ENCODE data around the gene MYO15B. TPM values are rescaled to one million over a fixed set of nuclear protein-coding genes. Genes with fewer than 3 reads are reported as not detected.
A peak's percentile ranks its signal among the peaks of the same experiment; 100 is the strongest.

Gene MYO15B
- total RNA-seq, 1 experiment from 2014 or later, result 0.02 TPM

DNA sequence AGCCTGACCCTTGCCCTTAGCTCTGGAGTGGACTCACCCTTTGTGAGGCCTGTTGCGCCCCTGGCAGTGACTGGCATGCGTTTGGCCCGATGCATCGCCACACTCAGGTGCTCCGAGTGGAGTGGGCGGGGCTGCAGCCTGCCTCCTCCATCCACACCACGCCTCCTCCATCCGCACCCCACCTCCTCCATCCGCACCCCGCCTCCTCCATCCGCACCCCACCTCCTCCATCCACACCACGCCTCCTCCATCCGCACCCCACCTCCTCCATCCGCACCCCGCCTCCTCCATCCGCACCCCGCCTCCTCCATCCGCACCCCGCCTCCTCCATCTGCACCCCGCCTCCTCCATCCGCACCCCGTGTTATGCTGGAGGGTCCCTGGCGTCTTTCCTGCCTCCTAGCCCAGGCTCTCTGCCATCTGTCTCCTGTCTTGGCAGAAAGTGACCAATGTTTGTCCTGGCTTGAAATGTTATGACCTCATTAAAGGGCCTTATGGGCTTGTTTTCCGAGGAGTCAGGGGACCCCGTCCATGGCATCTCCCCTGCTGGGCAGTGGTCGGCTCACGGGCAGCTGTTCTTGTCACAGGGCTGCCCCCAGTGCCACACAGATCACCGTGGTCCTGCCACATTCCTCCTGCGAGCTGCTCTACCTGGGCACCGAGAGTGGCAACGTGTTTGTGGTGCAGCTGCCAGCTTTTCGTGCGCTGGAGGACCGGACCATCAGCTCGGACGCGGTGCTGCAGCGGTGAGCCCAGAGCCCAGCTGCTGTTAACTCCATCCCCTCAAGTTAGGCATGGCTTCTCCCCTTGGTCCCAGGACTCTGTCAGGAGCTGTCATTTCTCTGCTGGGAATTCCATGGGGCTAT lies 28.7 kb upstream of the MYO15B start:
- DNase-seq (ENCODE audit: low spot score), result no peak

DNA sequence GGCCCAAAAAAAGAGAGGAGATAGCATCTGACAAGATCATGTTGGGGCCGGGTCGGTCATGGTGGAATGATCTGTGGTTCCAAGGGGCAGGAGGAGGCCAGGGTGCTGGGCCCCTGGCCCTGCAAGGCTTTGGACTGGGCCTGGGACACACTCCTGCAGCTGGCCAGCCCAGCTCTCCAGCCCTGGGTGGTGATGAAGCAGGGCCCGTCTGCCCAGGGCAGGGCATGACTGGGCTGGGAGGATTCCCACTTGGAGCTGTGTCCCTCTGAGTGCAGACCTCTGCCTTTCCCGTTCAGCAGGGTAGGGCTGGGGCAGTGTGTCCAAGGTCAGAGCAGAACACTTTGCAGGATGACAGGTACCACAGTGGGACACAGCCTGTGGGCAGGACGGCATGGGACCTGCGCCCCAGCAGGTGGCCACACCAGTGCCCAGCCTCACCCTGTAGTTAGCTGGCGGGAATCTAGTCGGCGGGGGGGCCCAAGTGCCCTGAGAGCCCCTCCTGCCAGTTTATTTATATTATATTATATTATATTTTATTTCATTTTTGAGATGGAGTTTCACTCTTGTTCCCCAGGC lies 27.6 kb upstream of the MYO15B start:
- DNase-seq (ENCODE audit: low spot score), result no peak

DNA sequence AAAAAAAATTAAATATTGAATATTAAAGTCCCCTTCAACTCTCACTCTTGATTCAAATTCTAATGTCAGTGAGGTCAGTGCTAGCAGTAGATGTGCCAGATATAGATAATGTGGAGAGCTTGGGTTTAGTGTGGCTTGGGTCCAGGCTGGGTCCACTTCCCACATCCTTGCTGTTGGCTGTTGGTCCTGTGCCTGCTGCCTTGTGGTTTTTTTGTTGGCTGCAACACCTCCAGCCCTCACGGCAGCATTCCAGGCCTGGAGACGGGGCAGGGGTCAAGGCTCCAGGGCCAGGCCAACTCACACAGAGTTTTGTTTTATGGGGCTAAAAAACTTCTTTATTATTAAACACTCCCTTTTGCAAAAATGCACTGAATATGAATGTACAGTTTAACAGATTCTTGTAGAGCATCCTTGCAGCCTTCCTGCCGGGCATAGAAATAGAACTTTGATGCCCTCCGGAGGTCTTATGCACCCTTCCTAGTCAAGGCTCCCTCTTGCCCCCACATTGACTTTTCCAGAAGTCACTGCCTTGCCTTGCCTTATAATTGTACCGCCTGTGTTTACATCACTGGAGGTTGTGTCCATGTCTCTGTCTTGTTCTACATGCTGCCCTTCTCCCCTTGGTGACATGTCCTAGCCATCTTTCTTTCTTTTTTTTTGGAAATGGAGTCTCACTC lies 25.5 kb upstream of the MYO15B start:
- DNase-seq (ENCODE audit: low spot score), result peak; percentile 59

DNA sequence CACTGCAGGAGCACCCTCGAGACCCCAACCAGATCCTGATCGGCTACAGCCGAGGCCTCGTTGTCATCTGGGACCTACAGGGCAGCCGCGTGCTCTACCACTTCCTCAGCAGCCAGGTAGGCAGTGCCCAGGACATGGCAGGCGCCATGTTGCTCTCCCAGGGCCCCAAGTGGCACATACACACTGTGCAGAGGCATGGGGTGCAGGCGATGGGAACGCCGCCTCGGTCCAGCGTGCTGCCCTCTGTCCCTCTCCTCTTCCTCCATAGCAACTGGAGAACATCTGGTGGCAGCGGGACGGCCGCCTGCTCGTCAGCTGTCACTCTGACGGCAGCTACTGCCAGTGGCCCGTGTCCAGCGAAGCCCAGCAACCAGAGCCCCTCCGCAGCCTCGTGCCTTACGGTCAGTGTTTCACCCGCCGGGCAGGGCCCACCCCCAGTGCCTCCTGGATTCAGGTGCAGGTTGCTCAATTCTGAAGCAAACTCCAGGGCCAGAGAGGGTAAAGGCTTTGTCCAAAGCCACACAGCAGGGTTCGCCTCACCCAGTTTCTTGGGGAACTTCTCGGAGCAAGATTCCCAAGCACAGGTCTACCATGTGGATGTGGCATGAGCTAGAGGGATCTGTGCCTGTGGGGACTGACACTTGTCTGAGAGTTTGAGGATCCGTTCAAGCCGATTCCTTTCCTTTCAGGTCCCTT lies 24.4 kb upstream of the MYO15B start:
- DNase-seq (ENCODE audit: low spot score), result no peak

DNA sequence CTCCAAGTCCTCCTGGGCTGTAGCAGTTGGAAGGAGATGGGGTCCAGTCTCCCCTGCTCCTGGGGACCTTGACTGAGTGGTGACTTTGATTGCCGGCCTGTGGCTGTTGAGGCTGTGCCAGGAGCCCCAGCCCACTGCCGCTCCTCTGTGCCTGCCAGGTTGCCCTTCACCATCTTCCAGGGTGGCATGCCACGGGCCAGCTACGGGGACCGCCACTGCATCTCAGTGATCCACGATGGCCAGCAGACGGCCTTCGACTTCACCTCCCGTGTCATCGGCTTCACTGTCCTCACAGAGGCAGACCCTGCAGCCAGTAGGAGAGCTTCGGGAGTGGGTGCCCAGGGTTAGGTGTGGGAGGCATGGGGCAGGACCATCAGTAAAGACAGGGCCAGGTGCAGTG lies 23.4 kb upstream of the MYO15B start:
- DNase-seq (ENCODE audit: low spot score), result no peak

DNA sequence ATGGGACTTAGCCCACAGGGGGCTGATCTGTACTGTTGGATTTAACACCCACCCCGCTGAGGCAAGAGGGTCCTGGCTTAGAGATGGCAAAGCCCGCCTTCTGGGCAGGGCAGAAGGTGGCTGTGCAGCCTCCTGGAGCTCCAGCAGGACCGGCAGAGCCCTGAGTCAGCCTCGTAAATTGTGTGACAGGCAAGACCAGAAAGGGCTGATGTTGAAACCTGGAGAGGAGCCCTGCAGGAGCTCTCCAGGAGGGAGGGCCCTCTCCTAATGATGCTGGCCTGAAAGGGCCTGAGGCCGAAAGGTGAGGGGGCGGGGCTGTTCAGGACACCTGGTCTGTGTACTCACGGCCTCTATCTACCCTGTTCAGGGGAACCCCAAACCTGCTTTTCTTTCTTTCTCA lies 22.5 kb upstream of the MYO15B start:
- DNase-seq (ENCODE audit: low spot score), result peak; percentile 75

DNA sequence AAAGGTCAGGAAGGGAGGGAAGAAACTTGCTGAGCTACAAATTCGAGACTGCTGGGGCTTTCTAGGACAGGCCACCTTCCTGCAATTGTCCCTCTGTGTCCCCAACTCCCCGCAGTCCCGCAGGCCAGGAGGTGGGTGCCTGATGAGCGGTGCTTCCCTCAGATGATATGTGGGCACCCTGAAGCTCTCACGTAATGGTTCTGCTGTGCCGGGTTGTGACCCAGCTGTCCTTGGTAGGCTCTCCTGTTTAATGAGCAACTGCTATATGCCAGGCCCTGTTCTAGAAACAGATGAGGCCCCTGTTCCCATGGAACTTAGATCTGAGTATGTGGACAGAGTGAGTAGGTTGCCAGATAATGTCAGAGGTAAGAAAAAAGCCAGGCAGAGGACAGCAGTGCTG lies 22.0 kb upstream of the MYO15B start:
- DNase-seq (ENCODE audit: low spot score), result no peak

DNA sequence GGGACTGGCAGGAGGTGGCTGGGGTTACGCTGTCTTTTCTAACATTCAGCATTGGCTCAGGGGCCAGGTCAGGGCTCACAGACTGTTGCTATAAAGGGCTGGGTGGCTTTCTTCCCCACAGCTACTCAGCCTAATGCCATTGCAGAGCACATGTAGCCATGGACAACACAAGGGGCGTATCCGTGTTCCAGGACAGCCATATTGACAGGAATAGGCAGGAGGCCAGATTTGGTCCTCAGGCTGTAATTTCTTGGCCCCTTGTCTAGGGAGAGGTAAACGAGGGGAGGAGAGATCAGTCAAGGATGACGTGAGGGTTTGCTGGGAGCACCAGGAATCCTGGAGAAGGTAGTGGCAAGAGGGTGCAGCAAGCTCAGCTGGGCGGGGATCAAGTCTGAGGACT lies 21.2 kb upstream of the MYO15B start:
- no peak for DNase-seq (ENCODE audit: low spot score)

DNA sequence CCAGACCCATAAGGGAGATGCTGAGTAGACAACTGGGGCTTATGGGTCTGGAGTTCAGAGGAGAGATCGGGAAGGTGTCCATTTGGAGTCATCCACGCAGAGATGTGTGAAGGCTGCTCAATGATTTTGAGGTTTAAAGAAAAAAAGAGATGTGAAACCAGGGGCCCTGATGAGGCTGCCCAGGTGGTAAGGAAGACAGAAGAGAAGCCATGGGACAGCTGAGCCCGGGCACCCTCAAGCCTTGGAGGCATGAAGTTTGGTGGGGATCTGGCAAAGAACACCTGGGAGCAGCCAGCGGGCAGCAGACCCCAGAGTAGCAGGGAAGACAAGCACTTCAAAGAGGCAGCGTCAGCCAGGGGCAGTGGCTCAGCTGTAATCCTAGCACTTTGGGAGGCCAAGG lies 20.8 kb upstream of the MYO15B start:
- DNase-seq (ENCODE audit: low spot score), result no peak

DNA sequence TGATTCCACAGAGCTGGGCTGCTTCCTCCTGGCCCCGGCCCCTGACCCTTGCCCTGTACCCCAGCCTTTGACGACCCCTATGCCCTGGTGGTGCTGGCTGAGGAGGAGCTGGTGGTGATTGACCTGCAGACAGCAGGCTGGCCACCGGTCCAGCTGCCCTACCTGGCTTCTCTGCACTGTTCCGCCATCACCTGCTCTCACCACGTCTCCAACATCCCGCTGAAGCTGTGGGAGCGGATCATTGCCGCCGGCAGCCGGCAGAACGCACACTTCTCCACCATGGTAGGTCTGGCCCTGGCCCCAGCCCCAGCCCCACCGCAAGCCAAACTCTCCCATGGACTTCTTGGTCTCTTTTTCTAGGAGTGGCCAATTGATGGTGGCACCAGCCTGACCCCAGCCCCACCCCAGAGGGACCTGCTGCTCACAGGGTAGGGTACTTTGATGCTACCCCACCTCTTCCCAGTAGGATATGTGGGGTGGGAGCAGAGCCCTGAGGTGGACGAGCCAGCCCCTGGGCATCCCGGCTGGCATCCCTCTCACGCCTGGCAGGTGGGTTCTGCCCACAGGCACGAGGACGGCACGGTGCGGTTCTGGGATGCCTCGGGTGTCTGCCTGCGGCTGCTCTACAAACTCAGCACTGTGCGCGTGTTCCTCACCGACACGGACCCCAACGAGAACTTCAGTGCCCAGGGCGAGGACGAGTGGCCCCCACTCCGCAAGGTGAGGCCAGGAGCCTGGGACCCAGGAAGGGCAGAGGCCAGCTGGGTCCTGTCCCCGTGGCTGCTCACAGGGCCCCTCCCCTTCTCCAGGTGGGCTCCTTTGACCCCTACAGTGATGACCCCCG lies 19.0 kb upstream of the MYO15B start:
- no peak for DNase-seq (ENCODE audit: low spot score)

DNA sequence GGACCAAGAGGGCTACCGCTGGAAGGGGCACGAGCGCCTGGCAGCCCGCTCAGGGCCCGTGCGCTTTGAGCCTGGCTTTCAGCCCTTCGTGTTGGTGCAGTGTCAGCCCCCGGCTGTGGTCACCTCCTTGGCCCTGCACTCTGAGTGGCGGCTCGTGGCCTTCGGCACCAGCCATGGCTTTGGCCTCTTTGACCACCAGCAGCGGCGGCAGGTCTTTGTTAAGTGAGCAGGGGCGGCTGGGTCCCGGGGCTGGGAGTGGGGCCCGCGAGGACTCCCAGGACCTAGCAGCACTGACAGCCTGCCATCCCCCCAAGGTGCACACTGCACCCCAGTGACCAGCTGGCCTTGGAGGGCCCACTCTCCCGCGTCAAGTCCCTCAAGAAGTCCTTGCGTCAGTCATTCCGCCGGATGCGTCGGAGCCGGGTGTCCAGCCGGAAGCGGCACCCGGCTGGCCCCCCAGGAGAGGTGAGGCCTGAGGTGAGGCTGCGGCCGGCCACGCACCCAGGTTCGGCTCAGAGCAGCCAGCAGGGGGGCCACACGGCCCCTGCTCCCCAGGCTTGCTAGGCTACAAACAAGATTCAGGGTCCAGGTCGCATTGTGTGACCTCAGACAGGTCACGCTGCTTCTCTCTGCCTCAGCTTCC lies 17.4 kb upstream of the MYO15B start:
- no peak for DNase-seq (ENCODE audit: low spot score)

DNA sequence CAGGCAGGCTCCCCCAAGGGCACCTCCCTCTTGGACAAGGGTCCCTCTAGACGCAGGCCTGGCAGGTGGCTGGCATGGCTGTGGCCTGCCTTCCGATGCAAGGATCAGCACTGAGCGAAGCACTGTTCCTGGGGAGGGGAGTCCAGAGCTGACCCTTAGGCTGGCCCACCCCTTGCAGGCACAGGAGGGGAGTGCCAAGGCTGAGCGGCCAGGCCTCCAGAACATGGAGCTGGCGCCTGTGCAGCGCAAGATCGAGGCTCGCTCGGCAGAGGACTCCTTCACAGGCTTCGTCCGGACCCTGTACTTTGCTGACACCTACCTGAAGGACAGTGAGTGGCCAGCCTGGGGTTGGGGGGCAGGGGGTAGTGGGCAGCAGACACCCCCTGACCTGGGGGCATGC lies 16.8 kb upstream of the MYO15B start:
- DNase-seq (ENCODE audit: low spot score), result no peak

DNA sequence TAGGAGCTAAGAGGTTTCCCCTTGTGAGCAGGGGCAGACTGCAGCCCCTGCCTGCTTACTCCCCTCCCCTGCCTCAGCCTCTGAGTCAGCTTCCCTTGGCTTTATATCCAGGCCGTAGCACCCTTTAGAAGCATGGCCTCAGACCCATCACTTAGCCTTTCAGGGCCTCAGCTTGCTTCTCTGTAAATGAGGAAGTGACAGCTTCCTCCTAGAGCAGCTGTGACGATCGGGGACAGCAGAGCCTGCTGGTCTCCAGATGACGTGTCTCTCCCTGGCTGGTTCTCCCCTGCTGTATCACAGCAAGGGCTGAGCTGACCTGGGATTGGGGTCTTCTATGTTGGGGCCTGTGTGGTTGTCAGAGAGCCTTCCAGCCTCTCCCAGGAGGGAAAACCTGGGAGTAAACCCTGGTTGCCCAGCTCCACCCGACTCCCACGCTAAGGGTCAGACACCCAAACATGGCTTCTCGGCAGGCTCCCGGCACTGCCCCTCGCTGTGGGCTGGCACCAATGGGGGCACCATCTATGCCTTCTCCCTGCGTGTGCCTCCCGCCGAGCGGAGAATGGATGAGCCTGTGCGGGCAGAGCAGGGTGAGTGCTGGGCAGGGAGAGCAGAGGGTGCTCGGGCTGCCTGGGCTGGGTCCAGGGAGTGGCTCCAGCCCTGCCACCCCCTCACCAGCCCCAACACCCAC lies 16.3 kb upstream of the MYO15B start:
- no peak for DNase-seq (ENCODE audit: low spot score)

DNA sequence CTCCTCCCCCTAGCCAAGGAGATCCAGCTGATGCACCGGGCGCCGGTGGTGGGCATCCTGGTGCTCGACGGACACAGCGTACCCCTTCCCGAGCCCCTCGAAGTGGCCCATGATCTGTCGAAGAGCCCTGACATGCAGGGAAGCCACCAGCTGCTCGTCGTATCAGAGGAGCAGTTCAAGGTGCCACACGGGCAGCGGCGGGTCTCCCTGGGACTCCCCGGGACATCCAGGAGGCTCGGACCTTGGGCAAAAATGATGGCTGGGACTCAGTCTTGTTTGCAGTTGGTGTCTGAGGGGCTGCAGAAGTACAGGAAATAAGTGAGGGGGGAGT lies 15.8 kb upstream of the MYO15B start:
- DNase-seq (ENCODE audit: low spot score), result no peak

DNA sequence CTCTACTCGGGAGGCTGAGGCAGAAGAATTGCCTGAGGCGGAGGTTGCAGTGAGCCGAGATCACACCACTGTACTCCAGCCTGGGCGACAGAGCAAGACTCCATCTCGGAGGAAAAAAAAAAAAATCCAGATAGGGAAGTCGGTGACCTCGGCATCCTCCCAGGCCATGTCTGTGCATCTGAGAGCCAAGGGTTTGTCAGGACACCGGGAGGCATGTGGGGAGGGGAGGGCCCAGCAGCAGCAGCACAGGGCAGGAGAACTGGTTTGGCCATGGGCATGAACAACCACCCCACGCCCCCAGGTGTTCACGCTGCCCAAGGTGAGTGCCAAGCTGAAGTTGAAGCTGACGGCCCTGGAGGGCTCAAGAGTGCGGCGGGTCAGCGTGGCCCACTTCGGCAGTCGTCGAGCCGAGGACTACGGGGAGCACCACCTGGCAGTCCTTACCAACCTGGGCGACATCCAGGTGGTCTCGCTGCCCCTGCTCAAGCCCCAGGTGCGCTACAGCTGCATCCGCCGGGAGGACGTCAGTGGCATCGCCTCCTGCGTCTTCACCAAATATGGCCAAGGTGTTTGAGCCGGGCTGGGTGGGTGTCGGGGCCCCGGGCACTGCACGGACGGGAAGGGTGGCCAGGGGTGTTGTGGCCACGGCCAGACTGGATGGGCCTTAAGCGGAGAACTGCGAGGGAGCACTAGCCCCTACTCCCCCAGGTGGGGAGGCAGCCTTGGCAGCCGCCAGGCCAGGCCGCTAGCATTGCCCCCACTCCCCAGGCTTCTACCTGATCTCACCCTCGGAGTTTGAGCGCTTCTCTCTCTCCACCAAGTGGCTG lies 14.7 kb upstream of the MYO15B start:
- DNase-seq (ENCODE audit: low spot score), result no peak

DNA sequence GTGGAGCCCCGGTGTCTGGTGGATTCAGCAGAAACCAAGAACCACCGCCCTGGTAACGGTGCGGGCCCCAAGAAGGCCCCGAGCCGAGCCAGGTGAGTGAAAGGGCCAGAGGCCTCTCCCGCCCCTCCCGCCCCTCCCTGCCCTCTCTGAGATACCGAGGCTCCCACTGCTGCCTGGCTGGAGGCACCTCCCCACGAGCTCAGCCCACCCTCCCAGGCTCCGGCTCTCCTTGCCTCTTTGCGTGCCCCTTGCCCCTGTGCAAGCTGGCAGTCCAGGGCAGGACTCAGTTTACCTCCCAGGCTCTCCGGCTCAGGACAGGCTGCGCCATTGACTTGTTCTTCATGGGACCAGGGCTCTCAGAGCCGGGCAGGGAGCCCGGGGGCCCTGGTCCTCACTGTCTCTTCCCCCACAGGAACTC lies 14.1 kb upstream of the MYO15B start:
- no peak for DNase-seq (ENCODE audit: low spot score)

DNA sequence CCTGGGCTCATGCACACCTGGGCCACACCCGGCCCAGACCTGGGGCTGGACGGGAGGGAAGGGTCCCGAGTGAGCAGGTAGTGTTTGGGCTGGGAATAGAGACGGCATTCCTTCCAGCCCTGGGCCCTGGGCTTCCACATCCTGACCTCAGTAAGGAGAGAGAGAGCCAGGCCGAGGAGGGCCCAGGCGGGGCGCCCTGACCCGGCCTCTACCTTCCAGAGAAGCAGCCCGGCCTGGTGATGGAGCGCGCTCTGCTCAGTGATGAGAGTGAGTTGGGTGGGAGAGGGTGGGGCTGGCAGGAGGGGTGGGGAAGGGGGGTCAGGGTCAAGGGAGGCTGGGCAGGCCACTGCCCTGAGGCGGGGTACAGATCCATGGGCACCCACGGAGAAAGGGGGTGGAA lies 13.6 kb upstream of the MYO15B start:
- no peak for DNase-seq (ENCODE audit: low spot score)

DNA sequence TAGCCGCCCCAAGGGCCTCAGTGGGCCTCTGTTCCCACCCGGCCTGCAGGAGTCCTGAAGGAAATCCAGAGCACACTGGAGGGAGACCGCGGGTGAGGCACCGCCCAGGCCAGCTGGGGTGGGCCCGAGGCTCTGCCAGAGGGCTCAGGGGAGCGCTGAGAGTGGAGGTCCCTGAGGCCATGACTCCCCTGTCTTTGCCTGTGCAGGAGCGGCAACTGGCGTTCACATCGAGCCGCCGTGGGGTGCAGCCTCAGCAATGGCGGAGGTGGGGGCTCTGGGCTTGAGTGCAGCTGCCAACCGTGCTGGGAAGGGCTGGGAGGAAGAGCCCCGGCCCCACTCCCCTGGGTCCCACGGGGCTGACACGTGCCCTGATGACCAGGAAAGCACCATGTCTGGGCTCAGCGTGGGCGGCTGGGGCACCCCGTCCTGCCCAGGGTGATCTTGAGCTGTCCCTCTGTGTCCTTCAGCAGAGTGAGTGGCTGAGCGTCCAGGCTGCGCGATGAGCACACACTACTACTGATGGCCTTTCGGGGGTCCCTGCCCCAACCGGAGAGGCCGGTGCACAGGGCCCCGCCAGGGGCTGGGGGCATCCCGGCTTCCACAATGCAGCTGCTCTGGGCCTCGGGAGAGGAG lies 13.1 kb upstream of the MYO15B start:
- no peak for DNase-seq (ENCODE audit: low spot score)

DNA sequence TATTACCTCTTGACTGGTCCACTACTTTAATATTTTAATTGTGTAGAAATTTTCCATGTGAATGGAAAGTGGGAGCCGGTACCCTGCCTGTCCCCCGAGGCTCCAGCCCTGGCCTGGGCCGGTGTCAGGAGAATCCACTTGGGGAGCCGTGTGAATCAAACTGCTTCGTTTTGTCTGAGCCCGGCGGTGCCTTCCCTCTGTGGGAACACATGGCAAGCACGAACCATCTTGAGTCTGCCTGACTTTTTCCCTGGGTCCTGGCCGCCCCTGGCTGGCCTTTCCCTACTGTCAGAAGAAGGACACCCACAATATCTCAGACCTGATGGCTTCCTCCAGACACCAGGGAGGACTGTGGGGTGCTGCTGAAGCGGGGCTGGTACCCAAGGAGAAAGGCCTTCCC lies 12.4 kb upstream of the MYO15B start:
- no peak for DNase-seq (ENCODE audit: low spot score)

All from H4 (cell line).